GM06990 (cell line): ENCODE results near the gene CDC7.

ENCODE experiments used
- DNase-seq: peaks from one replicate; pipeline ENCODE4 v3.0.0-alpha.2; 2011; ENCODE audit not compliant: insufficient read length; ENCODE audit errors: extremely low read depth
- H3K27me3 ChIP-seq: replicated peaks from 2 replicates; pipeline ENCODE4 v1.6.0; 2011; ENCODE audit warnings: low read length; ENCODE audit not compliant: control insufficient read depth, insufficient read depth
- H3K36me3 ChIP-seq: 2 replicates; pipeline ENCODE4 v1.5.1; 2011; ENCODE audit warnings: low read length; ENCODE audit not compliant: control insufficient read depth, insufficient read depth
- H3K4me3 ChIP-seq: replicated peaks from 2 replicates; pipeline ENCODE4 v1.5.1; 2011; ENCODE audit warnings: low read depth, mild to moderate bottlenecking, control low read depth, low read length
- TF ChIP-seq, protein P1 (sequence below): IDR thresholded peaks from 2 replicates; pipeline ENCODE4 v1.5.1; 2011; ENCODE audit warnings: low read length, control low read depth, mild to moderate bottlenecking, inconsistent platforms; ENCODE audit not compliant: insufficient read depth, poor library complexity, severe bottlenecking

CDC7 gene

DNA sequence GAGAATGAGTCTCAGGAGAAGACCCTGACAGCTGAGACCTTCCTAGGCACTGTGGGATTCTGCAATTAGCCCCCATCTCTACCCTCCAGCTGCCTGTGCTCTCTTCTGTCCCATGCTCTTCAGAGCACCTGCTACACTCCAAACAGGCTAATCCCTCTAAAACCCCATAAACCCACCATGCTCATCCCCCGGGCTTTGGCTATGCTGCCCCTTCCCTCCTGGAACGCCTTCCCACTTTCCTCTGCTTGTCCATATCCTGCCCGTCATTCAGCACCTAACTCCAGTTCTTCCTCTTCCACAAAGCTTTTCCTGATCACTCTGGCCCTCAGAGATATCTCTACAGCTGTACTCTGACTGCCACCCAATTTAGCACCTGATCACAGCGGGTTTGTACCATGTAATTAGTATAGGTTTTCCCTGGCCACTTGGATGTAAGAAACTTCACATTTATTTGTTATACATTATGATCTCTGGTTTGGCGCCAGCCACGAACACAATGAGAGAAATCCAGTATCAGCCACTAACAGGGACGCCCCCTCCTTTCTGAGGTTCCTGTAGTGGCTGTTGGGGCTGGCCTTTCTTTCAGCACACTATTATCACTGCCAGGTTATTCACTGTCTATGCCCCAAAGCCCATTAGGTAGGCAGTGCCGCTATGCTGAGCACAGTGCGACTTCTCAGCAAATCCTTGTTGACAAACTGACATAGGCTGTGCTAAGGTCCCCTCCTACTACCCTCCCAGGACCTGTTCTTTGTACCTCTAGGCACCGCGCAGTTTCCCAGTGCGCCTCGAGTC lies 45.1 kb downstream of the CDC7 start:
- no peak for DNase-seq
- no peak overlapping the region for H3K4me3 ChIP-seq
- H3K27me3 ChIP-seq, result no peaks in the 10 kb centered on the region
- H3K36me3 ChIP-seq, result no peaks in the 10 kb centered on the region
- TF ChIP-seq, protein P1, sequence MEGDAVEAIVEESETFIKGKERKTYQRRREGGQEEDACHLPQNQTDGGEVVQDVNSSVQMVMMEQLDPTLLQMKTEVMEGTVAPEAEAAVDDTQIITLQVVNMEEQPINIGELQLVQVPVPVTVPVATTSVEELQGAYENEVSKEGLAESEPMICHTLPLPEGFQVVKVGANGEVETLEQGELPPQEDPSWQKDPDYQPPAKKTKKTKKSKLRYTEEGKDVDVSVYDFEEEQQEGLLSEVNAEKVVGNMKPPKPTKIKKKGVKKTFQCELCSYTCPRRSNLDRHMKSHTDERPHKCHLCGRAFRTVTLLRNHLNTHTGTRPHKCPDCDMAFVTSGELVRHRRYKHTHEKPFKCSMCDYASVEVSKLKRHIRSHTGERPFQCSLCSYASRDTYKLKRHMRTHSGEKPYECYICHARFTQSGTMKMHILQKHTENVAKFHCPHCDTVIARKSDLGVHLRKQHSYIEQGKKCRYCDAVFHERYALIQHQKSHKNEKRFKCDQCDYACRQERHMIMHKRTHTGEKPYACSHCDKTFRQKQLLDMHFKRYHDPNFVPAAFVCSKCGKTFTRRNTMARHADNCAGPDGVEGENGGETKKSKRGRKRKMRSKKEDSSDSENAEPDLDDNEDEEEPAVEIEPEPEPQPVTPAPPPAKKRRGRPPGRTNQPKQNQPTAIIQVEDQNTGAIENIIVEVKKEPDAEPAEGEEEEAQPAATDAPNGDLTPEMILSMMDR, result no peak

DNA sequence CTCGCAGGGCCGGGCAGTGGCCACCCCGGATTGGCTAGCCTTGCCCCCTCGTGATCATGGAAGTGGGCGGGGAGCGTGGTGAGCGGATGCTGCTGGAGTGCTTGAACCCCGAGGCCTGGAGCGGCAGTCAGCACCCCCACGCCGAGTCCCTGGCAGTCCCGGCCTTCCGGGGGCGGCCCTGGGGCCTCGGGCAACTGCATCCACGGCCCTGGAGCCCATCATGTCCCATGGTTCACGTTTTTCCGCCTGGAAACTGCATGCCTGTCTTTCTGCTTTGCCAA lies 45.6 kb downstream of the CDC7 start:
- no peaks in the 10 kb centered on the region for H3K27me3 ChIP-seq
- TF ChIP-seq, protein P1, result no peak
- no peak overlapping the region for H3K4me3 ChIP-seq
- H3K36me3 ChIP-seq, result no peaks in the 10 kb centered on the region
- no peak for DNase-seq

DNA sequence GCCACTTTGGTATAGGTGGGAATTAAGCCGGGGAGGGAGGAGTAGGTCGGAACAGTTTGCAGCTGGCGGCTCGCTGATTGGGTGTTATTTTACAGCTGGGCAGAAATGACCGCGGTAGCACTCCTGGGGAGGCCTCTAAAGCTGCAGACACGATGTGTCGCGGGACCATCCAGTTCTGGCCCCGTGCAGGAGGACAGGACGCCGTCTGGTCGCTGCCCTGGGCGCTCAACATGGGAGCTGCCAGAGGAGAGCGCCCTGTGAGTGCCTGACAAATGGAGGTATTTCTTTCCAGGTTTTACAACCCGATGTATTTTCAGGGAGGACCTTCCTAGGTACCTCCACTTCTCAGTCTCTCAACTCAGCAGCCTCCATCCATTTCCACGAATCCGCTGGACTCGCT lies 46.2 kb downstream of the CDC7 start:
- Histone ChIP-seq H3K36me3 (no peaks in the 10 kb centered on the region), H3K27me3 (no peaks in the 10 kb centered on the region), H3K4me3 (no peak overlapping the region)
- no peak for DNase-seq
- TF ChIP-seq, protein P1, result no peak

DNA sequence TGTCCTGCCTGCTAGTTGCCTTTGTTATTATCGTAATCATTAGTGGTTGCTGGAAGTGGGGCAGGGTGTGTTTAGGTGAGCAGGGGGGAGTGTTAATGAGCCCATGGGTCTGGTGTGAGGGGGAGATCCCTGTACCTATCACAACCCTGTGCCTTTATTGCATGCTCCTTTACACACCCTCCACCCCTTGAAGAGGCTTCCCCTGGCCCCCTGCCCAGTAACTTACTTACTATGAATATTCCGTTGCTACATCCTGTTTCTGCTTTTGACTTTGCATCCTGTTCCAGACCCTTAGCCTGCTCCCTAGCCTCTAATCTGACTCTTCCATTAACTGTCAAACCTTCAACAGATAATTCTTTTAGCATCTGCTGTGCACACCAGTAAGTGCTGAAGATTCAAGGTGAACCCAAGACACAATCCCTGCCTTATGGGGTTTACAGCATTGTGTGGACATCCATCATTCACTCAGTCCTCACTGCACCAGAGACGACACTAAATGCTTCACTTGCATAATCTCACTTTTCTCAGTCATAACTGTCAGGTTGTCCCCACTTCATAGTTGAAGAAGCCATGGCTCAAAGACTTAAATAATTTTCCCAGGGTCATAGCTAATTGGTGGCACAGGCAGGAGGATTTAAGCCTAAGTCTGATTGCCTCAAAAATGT lies 47.9 kb downstream of the CDC7 start:
- TF ChIP-seq, protein P1, result no peak
- Histone ChIP-seq H3K36me3 (no peaks in the 10 kb centered on the region), H3K27me3 (no peaks in the 10 kb centered on the region), H3K4me3 (no peak overlapping the region)
- no peak for DNase-seq

DNA sequence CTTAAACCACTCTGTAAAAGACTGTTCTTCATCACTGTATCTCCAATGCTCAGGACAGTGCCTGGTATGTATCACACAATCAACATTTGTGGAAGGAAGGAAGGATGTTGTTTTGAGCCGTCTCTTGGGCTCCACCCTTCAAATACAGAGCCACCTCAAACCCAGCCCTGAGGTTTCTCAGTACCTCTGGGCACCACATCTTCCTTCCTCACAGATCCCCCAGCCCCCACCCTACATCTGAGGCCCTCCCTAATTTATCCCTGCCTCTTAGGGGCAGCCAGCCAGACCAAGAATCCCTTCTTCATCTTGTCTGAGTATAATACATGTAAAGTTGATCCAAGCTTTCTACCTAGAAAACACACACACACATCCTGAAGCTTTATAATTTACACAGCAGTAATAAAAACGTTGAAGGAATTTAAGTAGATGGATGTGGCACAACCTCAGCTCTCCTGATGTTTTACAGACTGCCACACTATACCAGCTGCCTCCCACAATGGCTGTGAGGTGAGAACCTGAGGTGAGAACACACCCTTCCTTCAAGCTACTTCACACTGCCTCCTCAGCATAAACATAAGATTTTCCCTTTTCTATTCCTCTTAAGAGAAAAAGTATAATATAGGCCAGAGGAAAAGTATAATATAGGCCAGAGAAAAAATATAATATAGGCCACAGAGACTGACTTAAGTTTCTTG lies 48.5 kb downstream of the CDC7 start:
- Histone ChIP-seq H3K27me3 (no peaks in the 10 kb centered on the region), H3K36me3 (no peaks in the 10 kb centered on the region), H3K4me3 (no peak overlapping the region)
- TF ChIP-seq, protein P1, result no peak
- no peak for DNase-seq
